Activated CD4-positive, alpha-beta T cell treated with anti-CD3 and anti-CD28 coated beads, Interleukin-2, amount 50 U/mL, for 24 hours (primary cell): Measurements from ENCODE around the gene ACOT9.
"Not testable (repeated sequence)": the region's sequence is repeated elsewhere in the genome, so short reads cannot be mapped to it uniquely, and the experiment has no call there.

Experiments
- DNase-seq, 2 donors: peaks; one replicate each; pipeline ENCODE4 v3.0.0-alpha.2; 2020; ENCODE audit warnings: low read depth in 1 of 2, low spot score in 1 of 2

The ACOT9 gene

GRCh38 chrX:23742697-23743622, at the start of gene ACOT9:
Gene ACOT9, minus strand, starts transcription at chrX:23743276. Its CDS starts 132 bp downstream, at chrX:23743144.
- peak; percentile 41 to 46 for DNase-seq

GRCh38 chrX:23790155-23790497, 47.0 kb upstream of the ACOT9 start:
- no peak for DNase-seq

- DNase-seq, result no peak
Observed at GRCh38 chrX:23789386-23790154, 46.5 kb upstream of the ACOT9 start.

GRCh38 chrX:23788946-23789345, 45.9 kb upstream of the ACOT9 start:
- DNase-seq, result no peak

- DNase-seq, result no peak
Observed at GRCh38 chrX:23788521-23788920, 45.4 kb upstream of the ACOT9 start.

GRCh38 chrX:23787745-23788118, 44.7 kb upstream of the ACOT9 start:
- no peak for DNase-seq

GRCh38 chrX:23786268-23786815, 43.3 kb upstream of the ACOT9 start:
- DNase-seq, result no peak

- DNase-seq, result no peak
Observed at GRCh38 chrX:23785580-23785979, 42.5 kb upstream of the ACOT9 start.

GRCh38 chrX:23784470-23785331, 41.6 kb upstream of the ACOT9 start:
- DNase-seq, result no peak

- DNase-seq, result no peak
Observed at GRCh38 chrX:23783589-23784469, 40.8 kb upstream of the ACOT9 start.

- DNase-seq, result peak; percentile 70 to 87
Observed at GRCh38 chrX:23782863-23783588, 40.0 kb upstream of the ACOT9 start, which contains the start of gene SAT1. Gene SAT1, plus strand, starts transcription at chrX:23783173. Its CDS starts 179 bp downstream, at chrX:23783352.

GRCh38 chrX:23782455-23782854, 39.4 kb upstream of the ACOT9 start:
- DNase-seq, result no peak

- DNase-seq, result no peak
Observed at GRCh38 chrX:23779025-23779424, 35.9 kb upstream of the ACOT9 start.

- DNase-seq, result no peak
Observed at GRCh38 chrX:23776363-23776762, 33.3 kb upstream of the ACOT9 start.

- peak in 1 of 2 donors; percentile 10 for DNase-seq
Observed at GRCh38 chrX:23773601-23774175, 30.6 kb upstream of the ACOT9 start.

GRCh38 chrX:23771086-23771485, 28.0 kb upstream of the ACOT9 start:
- DNase-seq, result not testable (repeated sequence)

GRCh38 chrX:23770142-23770541, 27.1 kb upstream of the ACOT9 start:
- DNase-seq, result no peak

- DNase-seq, result no peak
Observed at GRCh38 chrX:23766650-23767551, 23.8 kb upstream of the ACOT9 start.
